Gastrocnemius medialis (tissue), 4 donors: ENCODE measurements around the gene ALK. TPM values are rescaled to one million over a fixed set of nuclear protein-coding genes. Genes with fewer than 3 reads are reported as not detected.
A peak's percentile ranks its signal among the peaks of the same experiment; 100 is the strongest.

Source experiments
- ATAC-seq, 2 donors: fragments of 150-250 bp; one replicate each; pipeline ENCODE4 v1.9.1; 2016
- DNase-seq, 2 donors: peaks; one replicate each; pipeline ENCODE4 v3.0.0-alpha.2; 2019
- H3K27ac ChIP-seq, 4 donors: fragments of 200-600 bp; sonication (generic); 1 replicate in 1 of 4; 2 replicates in 3 of 4; pipeline ENCODE4 v1.5.1; 2016 to 2018; ENCODE audit warnings: mild to moderate bottlenecking in 2 of 4, moderate library complexity in 1 of 4
- H3K27me3 ChIP-seq, 3 donors: fragments of 200-600 bp; sonication (generic) in 2 of 3; 1 replicate in 1 of 3; 2 replicates in 2 of 3; pipeline versions ENCODE4 v1.5.1 to v1.6.0; 2016 to 2019; ENCODE audit warnings: mild to moderate bottlenecking in 1 of 3, moderate library complexity in 1 of 3
- H3K36me3 ChIP-seq, 2 donors: fragments of 200-600 bp; sonication (generic) in 1 of 2; one replicate each; pipeline ENCODE4 v1.5.1; 2017 to 2018
- H3K4me1 ChIP-seq, 2 donors: fragments of 200-600 bp; sonication (generic) in 1 of 2; one replicate each; pipeline ENCODE4 v1.5.1; 2016 to 2017; ENCODE audit warnings: mild to moderate bottlenecking in 2 of 2
- H3K4me3 ChIP-seq, 4 donors: fragments of 200-600 bp; sonication (generic) in 3 of 4; 1 replicate in 1 of 4; 2 replicates in 3 of 4; pipeline ENCODE4 v1.5.1; 2016 to 2019; ENCODE audit warnings: mild to moderate bottlenecking in 2 of 4
- H3K9me3 ChIP-seq, 3 donors: fragments of 200-600 bp; sonication (generic) in 2 of 3; 1 replicate in 1 of 3; 2 replicates in 2 of 3; pipeline ENCODE4 v1.5.1; 2016 to 2019
- POLR2A ChIP-seq, 2 donors: fragments of 450-650 bp; IDR thresholded peaks; one replicate each; pipeline ENCODE4 v1.6.1; 2017; ENCODE audit warnings: antibody characterized with exemption in 2 of 2, mild to moderate bottlenecking in 2 of 2, moderate library complexity in 2 of 2
- in situ Hi-C, 4 donors: fragments of 200-750 bp; cut with MboI; loops; one replicate each; pipeline versions ENCODE4 v1.15.0 to v1.8.0; 2017; ENCODE audit warnings: low sequenced_read_pairs in 4 of 4
- intact Hi-C: fragments of 100-400 bp; cut with DNase I; formaldehyde crosslinking; loops from one replicate; pipeline ENCODE4 v1.15.1; 2023; ENCODE audit warnings: low total_unique reads
- total RNA-seq, 4 donors: library from RNA; depleted of rRNA; stranded (reverse); fragments of >200 nt; gene quantifications; one replicate each; pipeline versions ENCODE4 v1.1.0 to v1.2.3, GENCODE V29; 2016
- TF ChIP-seq, protein P1 (sequence below), 5 experiments: fragments of 450-650 bp in 3 of 5; fragments of 200-600 bp in 2 of 5; sonication (generic) in 2 of 5; IDR thresholded peaks in 4 of 5; conservative IDR thresholded peaks in 1 of 5; 1 replicate in 4 of 5; 2 replicates in 1 of 5; pipeline ENCODE4 v1.5.1; 2016 to 2019; ENCODE audit warnings: antibody characterized with exemption in 5 of 5, mild to moderate bottlenecking in 3 of 5, moderate library complexity in 3 of 5

Gene ALK
- total RNA-seq, 4 donors from 2014 or later, result not detected

GRCh38 chr2:29215739-29216608 lies 705.4 kb downstream of the ALK start:
- DNase-seq (peak in 1 of 2 donors; percentile 11), ATAC-seq (no peak)
- H3K9me3 ChIP-seq, result no peaks in the 10 kb centered on the region
- no peak for TF ChIP-seq POLR2A (IDR thresholded peaks at IDR 0.05)
- TF ChIP-seq, protein P1, sequence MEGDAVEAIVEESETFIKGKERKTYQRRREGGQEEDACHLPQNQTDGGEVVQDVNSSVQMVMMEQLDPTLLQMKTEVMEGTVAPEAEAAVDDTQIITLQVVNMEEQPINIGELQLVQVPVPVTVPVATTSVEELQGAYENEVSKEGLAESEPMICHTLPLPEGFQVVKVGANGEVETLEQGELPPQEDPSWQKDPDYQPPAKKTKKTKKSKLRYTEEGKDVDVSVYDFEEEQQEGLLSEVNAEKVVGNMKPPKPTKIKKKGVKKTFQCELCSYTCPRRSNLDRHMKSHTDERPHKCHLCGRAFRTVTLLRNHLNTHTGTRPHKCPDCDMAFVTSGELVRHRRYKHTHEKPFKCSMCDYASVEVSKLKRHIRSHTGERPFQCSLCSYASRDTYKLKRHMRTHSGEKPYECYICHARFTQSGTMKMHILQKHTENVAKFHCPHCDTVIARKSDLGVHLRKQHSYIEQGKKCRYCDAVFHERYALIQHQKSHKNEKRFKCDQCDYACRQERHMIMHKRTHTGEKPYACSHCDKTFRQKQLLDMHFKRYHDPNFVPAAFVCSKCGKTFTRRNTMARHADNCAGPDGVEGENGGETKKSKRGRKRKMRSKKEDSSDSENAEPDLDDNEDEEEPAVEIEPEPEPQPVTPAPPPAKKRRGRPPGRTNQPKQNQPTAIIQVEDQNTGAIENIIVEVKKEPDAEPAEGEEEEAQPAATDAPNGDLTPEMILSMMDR (IDR thresholded peaks at IDR 0.05 in 4 of 5, conservative IDR thresholded peaks at IDR 0.05 in 1 of 5), result no peak
- H3K36me3 ChIP-seq, result no peaks in the 10 kb centered on the region
- H3K27me3 ChIP-seq, result peaks cover 0 to 3% (median 0%) of the 10 kb centered on the region in 3 donors
- no peak overlapping the region for H3K27ac ChIP-seq
- intact Hi-C loops (no loop called here), in situ Hi-C loops (no loop called here)
- H3K4me1 ChIP-seq, result no peaks in the 10 kb centered on the region
- H3K4me3 ChIP-seq, result no peak overlapping the region

- Histone ChIP-seq H3K9me3 (no peaks in the 10 kb centered on the region), H3K4me1 (no peaks in the 10 kb centered on the region), H3K27me3 (peaks cover 0 to 3% (median 0%) of the 10 kb centered on the region in 3 donors), H3K36me3 (no peaks in the 10 kb centered on the region), H3K4me3 (no peak overlapping the region), H3K27ac (no peak overlapping the region)
- intact Hi-C loops, result no loop called here
- in situ Hi-C loops, result no loop called here
- no peak for TF ChIP-seq POLR2A (IDR thresholded peaks at IDR 0.05)
- TF ChIP-seq, protein P1 (IDR thresholded peaks at IDR 0.05 in 4 of 5, conservative IDR thresholded peaks at IDR 0.05 in 1 of 5), result no peak
- ATAC-seq, result no peak
- peak in 1 of 2 donors; percentile 9 for DNase-seq
Measured at GRCh38 chr2:29215073-29215472, 706.3 kb downstream of the ALK start.

- Histone ChIP-seq H3K9me3 (no peaks in the 10 kb centered on the region), H3K4me1 (no peaks in the 10 kb centered on the region), H3K27ac (no peak overlapping the region), H3K27me3 (peaks cover 0 to 3% (median 0%) of the 10 kb centered on the region in 3 donors), H3K4me3 (no peak overlapping the region), H3K36me3 (no peaks in the 10 kb centered on the region)
- no peak for TF ChIP-seq POLR2A (IDR thresholded peaks at IDR 0.05)
- TF ChIP-seq, protein P1 (IDR thresholded peaks at IDR 0.05 in 4 of 5, conservative IDR thresholded peaks at IDR 0.05 in 1 of 5), result no peak
- ATAC-seq (peak; percentile 12 to 22), DNase-seq (peak in 1 of 2 donors; percentile 10)
- intact Hi-C loops, result no loop called here
- in situ Hi-C loops, result no loop called here
Measured at GRCh38 chr2:29213888-29214291, 707.5 kb downstream of the ALK start.

GRCh38 chr2:29212009-29212408 lies 709.4 kb downstream of the ALK start:
- ATAC-seq (no peak), DNase-seq (no peak)
- in situ Hi-C loops (no loop called here), intact Hi-C loops (no loop called here)
- TF ChIP-seq, protein P1 (IDR thresholded peaks at IDR 0.05 in 4 of 5, conservative IDR thresholded peaks at IDR 0.05 in 1 of 5), result no peak
- H3K27me3 ChIP-seq, result no peaks in the 10 kb centered on the region
- H3K36me3 ChIP-seq, result no peaks in the 10 kb centered on the region
- no peak overlapping the region for H3K27ac ChIP-seq
- H3K9me3 ChIP-seq, result no peaks in the 10 kb centered on the region
- no peak overlapping the region for H3K4me3 ChIP-seq
- H3K4me1 ChIP-seq, result no peaks in the 10 kb centered on the region
